ENCODE results near the gene SLC9A4.

Gene SLC9A4

DNA sequence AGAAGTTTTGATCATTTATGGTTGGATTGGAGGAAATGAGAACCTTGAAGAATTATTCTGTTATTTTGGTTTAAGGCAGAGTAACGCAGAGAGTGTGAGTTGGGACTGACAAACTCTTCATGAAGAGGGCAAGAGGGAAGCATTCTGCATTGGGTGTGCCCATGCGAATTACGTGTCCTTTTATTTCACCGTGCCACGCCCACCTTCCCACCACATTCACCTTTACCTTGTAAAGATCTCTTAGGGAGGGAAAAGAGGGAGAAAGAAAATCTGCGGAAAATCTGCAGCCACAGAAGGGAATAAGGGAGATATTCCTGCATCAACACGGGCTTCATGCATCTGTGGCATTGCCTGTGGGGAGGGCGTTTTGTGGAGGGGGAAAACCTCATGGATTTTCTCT lies 31.8 kb downstream of the SLC9A4 start:
- DNase-seq = no peak

DNA sequence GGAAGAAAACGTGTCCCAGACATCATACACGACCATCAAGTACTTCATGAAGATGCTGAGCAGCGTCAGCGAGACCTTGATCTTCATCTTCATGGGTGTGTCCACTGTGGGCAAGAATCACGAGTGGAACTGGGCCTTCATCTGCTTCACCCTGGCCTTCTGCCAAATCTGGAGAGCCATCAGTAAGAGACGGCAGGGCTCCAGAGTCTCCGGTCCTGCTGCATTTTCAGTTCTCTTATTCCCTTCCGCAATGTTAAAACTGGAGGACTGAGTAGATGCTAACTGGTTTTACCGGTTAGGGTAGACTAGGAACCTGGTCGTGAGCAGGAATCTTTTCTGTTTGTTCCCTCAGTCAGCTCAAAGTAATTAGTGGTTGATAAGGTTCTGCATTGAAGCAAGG lies 32.3 kb downstream of the SLC9A4 start:
- DNase-seq = no peak

DNA sequence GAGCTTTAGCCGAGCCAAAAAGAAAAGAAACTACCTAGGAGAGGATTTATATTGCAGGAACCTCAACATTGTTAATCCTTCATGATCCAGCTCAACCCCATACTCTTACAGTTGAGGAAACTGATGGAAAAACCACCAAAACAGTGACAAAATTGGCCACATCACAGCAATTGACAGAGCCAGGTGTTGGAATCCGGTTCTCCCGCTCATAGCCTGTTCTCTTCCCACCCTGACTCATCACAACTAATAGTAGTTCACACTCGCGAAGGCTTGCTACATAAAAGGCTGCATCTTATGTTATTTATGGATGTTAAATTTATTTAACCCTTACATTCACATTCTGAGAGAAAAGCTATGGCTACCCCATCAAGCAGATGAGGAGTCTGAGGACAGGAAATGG lies 33.7 kb downstream of the SLC9A4 start:
- DNase-seq = no peak

DNA sequence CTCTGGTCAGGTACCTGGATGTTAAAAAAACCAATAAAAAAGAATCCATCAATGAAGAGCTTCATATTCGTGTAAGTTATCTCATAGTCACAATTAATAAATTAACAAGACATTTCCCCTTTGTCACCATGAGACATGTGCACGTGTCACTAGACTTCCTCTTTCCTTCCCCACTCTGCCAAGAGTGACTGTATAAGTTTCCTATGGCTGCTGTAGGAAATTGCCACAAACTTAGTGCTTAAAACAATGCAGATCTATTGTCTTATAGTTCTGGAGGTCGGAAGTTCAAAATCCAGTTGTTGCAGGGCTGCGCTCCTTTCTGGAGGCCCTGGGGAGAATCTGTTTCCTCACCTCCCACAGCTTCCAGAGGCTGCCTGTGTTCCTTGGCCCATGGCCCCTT lies 35.8 kb downstream of the SLC9A4 start:
- DNase-seq = no peak

DNA sequence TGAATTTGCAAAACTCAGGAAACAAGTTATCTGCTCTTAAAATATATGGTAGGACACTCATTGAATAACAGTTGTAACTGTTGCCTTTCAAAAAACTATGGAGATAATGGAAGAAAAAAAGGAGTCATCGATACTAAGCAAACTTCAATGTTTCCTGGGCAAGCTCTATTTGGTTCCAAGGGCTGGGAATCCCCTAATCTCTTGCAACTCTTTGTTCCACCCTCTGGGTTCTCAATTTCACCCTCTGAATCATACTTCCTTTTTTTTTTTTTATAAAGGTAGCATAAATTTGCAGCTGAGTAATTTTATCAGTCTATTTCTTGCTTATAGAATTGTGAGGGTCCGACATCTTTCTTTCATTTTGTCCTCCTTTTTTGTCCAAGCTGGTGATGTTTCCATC lies 36.7 kb downstream of the SLC9A4 start:
- no peak for DNase-seq

DNA sequence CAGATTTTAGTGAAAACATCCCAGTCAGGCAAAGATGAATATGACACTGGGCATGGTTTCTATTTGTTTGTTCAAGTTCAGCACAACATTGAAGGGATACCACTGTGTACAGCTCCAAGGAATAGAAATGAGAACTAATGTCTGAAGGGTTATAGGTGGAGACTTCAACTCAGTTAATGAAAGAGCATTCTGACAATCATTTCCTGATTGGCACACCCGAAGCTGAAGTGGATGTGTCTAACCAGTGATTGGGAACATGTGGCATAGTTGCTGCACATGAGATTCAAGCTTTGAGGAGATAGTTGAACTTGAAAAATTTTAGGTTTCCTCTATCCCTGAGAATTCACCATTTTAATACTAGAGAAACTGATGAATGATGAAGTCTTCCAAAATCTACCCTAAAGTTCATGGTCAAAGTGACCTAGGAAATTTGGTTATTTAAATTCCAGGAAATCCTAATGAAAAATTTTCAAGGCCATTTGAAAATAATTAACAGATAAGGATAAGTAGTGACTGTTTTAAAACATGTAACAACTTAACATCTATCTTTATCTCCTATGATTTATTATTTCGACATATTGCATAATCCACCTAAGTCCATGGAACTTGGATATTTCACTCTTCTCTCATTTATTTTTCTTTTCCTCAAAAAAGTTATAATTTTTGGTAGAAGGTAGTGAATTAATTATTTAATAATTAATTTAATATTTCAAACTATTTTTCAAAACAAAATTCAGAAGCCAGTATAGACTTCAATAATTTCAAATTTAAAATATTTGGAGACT lies 38.0 kb downstream of the SLC9A4 start:
- DNase-seq = no peak

DNA sequence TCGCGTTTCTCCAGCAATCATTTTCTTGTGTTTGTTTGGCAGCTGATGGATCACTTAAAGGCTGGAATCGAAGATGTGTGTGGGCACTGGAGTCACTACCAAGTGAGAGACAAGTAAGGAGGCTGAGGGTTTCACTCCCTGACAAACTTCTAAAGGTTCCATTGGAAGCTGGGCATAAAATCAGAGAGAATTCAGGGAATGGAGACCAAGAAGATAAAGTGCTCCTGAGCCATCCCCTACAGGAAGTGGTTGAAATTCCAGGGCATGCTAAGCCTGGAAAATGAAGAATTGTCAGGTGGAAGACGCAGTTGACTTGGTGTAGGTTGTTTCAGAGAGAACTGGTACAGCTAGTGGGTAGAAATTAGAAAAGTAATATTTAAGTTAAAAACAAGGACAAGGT lies 39.1 kb downstream of the SLC9A4 start:
- DNase-seq = no peak

DNA sequence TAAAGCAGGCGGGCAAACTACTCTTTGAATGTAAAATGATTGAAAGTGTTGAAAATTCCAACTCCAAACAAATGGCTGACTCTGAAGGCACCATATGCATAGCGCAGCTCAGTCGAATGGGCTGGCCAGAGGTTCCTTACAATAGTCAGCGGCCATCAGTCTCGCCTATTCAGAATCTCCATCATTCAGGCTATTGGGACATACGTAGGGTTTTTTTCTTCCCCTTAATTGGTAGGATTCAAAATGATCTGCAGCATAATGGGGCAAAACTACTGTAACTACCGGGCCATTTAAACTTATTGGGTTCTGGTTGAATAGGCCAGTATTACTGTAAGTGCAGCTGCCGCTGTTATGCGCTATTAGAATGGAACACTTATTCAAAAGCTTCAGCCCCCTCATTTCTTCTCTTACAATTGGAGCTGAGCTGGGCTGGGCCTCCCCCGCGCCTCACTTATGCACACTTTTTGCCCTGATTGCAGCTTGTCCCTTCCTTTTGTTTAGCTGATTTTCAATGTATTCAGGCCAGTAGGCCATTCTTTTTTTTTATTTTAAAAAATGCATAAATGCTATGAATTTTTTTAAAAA lies 40.4 kb downstream of the SLC9A4 start:
- no peak for DNase-seq

DNA sequence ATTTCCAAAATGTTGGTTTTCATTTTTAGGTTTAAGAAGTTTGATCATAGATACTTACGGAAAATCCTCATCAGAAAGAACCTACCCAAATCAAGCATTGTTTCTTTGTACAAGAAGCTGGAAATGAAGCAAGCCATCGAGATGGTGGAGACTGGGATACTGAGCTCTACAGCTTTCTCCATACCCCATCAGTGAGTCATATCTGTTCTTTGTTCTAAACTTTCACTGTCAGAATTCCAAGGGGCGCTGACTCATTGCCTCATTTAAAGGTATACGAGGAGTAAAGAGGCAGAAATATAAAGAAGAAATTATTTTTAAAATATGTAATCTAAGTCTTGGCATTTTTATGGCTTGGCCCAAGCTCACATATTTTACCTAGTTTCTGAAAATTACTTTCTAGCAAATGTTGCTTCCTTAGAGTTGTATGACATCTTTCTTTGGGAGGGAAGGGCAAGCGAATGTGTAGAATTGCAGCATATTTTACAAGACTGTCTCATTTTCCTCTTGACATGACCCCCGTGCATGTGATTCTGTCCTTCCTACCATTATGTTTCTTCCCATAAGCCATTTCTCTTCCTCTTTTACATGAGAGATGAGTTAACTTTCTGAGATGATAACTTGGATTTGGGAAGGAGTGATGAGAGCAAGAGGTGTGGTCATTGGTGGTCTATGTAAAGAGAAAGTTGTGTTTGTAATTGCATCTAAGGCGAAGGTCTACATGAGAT lies 41.2 kb downstream of the SLC9A4 start:
- DNase-seq = no peak

DNA sequence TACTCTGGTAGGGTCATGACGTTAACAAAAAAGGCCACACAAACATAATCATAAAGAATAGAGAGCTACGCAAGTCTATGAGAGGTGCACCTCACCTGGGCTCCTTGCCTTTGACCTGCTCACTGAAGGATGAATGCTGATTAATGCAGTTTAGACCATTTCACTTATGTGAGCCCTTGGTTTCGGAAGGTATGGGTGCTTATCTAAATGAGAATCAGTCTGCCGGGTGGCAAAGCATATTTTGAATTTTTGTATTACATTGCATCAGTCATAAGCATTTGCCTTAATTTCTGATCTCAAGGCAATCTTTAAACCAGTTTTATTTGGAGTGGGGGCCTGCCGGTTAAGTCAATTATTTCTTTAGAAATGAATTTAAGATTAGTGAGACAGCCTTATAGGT lies 42.8 kb downstream of the SLC9A4 start:
- no peak for DNase-seq

DNA sequence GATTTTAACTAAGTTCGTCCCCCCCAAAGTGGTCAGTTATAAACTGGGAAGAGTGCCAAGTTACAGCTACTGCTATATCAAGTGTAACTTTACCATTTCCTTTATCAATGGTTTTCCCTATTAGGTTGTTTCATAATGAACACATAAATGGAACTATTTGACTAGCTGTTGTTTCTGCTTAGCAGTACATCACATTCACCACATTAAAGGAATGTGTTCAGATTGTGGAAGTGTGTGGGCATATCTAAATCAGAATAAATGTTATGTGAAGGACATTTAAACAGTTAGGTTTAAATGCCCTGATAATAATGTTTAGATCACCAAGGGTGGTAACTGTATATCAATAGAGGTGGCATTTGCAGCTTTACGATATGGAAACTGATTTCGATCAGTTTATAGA lies 45.1 kb downstream of the SLC9A4 start:
- DNase-seq = no peak

DNA sequence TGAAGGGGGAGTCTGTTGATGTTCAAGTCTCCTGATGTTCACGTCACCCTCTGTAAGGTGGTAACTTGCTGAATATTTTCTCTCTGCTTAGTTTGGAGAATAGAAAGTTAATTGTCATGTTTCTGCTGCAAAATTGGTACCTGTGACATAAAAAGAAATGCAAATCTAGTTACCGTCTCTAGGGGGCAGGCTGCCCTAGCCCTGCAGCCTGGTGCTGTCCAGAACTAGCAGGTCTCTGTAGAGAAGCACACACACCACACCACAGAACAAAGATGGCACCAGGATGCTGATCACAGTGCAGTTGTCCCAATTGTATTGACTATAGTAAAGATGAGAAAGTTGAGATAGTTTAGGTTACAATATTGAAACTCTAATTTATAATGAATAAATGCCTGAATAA lies 47.0 kb downstream of the SLC9A4 start:
- no peak for DNase-seq

DNA sequence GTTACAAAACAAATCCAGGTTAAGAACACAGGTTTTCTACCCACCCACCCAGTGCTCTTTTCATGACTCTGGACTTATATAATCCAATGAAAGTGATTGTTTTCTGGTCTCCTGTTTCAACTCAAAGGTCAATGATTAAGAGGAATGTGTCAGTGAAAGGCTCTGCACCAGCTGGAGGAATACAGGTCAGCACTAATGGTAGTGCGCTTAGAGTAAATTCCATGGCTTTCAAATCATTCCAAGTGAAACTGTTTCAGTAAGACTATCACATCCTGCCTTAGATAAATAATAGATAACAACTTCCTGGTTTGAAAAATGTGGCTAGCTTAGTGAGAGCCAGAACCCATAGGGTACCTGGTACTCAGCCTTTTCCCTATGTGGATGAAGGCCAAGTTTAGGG lies 47.8 kb downstream of the SLC9A4 start:
- DNase-seq = no peak

DNA sequence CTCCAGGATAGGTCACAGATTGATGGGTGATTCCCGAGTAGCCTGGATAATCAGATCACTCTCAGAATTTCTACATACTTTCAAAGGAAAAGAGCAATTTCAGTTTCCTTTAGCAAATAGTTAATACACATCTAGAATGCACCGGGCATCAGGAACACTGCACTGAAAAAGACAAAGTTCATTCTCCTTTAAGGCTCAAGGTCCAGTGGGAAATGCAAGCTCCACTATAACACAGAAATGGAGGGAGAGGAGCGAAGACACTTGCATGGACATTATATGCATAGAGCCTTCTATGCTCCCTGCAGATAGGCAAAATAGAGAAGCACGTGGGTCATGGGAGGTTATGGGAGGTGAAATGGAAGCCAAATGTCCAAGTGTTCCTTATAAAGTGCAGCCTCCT lies 49.1 kb downstream of the SLC9A4 start:
- no peak for DNase-seq

DNA sequence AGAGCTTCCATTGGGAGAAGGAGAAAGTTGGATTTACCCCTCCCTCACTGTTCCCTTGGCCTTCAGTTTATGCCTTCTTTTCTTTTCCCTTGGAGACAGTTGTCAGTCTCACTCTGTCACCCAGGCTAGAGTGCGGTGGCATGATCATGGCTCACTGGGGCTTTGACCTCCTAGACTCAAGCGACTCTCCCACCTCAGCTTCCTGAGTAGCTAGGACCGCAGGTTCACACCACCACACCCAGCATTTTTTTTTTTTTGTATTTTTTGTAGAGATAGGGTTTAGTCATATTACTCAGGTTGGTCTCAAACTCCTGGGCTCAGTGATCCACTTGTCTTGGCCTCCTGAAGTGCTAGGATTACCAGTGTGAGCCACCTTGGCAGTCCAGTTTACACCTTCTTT lies 49.9 kb downstream of the SLC9A4 start:
- DNase-seq = no peak

DNA sequence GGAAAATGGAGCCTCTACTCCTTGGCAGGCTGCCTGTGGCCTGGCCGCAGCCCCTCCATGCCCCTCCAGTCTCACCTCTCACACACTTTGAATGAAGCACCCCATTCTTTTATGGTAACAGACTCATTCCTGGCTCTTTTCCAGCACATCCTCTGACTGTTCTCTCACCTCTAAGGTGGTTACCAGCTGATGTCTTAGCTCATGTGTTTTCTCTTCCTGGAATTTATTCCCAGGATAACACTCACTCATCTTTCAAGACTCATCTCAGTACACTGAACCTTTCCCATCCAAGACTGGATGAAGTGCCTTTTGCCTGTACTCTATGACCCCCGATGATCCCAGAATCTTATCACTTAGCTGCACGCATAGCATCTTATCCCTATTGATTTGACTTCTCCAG lies 50.6 kb downstream of the SLC9A4 start:
- DNase-seq = no peak

DNA sequence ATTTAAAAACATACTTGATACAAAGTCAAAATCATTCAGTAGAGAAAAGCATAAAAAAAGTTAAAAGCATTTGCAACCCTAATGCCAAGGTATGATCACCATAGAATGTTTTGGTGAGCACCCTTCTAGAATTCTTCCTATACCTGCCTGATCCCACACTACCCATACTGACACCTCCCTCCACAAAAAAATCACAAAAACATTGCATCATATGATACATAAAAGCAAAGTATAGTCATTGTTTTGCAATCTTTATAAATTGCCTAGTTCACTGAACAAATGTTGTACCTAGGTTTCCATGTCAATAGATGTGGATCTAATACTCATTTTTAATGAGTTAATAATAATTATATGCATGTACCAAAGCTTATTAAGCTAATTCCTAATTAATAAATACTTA lies 54.1 kb downstream of the SLC9A4 start:
- DNase-seq = no peak

DNA sequence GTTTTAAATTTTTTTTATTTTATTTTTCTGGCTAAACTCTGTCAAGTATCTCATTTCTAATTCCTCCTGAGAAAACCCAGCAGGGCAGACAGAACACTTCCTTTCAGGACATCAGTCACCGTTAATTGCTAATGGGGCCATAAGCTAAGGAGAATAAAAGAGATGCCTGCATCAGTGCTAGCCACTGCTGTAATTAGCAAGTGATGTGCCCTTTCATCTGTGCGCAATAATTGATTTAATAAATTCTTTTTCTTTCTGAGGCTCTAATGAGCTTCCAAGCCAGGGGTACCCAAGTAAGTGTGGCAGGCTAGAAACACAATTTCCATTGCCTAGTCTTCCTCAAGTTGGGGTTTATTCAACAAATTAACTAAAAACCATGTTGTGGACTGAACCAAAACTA lies 65.5 kb downstream of the SLC9A4 start:
- DNase-seq = no peak

DNA sequence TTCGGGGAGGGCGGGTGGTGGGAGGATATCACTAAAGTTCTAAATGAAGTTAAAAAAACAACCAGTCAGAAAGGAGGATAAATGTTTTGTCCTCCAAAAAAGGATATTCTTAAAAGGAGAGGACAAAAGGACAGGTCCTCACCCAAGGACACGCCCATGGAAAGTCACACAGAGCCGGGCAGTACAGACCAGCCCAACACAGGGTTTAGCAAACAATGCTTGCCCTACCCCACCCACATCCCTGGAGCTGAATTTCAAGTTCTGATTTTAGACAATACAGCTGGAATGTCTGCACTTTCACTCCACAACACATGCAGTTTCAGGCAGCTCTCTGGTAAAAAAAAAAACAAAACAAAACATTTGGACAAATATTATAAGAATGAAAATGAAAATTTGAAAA lies 67.9 kb downstream of the SLC9A4 start:
- no peak for DNase-seq

DNA sequence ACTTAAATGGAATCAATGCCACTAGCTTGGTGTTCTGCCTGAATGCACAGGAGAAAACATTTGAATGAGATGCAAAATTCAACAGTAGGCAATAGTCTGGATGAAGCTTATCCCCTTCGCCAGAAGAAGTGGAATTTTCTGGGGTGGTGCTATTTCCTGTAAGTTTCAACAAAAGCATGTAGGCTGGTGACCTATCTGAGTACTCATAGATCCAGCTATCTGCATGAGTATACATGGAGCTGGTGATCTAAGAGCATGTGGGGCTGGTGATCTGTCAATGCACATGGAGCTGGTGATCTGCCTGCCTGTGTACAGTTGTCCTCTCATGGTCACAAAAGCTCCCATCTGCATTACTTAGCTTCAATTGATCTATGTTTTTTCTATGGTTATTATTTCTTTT lies 71.2 kb downstream of the SLC9A4 start:
- no peak for DNase-seq

DNA sequence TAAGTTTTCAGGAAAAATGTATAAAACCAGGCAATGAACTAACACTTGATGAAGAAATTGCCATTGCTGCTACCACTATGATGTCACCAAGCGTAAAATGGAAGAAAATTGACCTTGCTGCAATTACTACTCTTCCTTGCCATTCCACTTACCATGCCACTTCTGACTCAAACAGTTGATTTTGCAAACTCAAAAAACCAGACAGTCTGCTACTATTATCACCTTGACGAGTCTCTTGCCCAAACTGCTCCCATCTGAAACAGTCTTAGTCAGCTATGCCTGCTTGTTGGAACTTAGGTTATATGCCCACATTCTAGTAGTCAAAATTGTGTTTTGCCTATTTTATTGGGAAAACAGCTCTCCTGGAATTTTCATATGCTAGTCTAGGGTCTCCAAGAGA lies 74.4 kb downstream of the SLC9A4 start:
- DNase-seq = no peak

DNA sequence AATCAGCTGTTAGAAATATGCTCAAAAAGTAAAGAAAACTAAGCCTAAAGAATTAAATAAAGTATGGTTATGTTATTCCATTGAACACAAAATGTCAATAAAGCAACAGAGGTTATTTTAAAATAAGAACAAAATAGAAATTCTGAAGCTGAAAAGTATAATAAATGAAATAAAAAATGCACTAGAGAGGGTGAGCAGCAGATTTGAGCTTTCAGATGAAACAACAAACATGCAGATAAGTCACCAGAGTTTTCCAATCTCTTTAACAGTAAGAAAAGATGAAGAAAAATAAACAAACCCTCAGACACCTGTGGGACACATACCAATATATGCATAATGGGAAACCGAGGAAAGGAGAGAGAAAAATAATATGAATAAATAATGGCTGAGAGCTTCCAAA lies 76.0 kb downstream of the SLC9A4 start:
- no peak for DNase-seq

DNA sequence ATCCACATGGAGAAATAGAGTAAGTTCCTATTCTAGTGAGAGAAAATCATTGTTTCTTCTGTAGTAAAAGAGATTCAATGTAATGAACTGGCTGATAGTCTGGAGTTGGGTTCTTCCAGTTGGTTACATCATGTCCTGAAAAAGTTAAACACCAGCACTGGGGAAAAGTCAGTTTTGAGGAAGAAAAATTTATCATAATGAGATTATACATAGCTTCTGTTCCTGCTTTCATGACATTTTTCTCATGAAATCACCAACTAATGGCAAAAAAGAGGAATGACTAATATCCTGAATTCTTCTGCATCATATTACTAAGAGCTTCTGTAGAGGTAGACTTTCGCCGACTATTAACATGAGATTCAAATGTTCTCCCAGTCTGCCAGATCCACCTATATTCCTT lies 77.1 kb downstream of the SLC9A4 start:
- no peak for DNase-seq

DNA sequence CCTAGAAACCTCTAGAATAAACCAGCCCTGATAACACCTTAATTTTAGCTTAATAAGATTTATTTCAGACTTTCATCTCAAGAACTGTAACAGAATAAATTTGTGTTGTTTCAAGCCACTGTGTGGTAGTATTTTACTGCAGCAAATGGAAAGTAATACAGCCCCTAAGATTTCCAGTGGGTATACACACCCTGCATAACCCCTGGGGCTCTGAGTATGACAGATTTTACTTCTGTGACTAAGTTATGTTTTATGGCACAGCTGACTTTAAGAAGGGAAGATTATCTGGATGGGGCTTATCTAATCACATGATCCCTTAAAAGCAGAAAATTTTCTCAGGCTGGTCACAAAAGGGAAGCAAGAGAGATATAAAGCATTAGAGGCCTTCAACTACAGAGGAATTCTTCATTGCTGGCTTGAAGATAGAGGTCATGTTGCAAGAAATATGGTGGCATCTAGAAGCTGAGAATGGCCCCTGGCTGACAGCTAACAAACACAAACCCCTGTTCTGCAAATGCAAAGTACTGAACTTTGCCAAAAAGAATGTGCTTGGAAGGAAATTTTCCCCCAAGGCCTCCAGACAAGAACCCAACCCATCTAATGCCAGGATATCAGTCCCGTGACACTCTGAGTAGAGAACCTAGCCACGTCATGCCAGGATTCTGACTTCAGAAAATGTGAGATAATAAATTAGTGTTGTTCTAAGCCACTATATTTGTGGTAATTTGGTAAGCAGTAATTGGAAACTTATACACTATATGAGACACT lies 78.5 kb downstream of the SLC9A4 start:
- no peak for DNase-seq
